ENCODE results near the gene PLA2G4F.

The PLA2G4F gene

GRCh38 chr15:42148808-42149492, 7.5 kb downstream of the PLA2G4F start:
- no peak for TF ChIP-seq CTCF (IDR thresholded peaks at IDR 0.05; ENCODE audit: low read depth, low read length)
- no peak for DNase-seq (ENCODE audit: extremely low read depth, low read depth)

GRCh38 chr15:42147431-42147735, 9.1 kb downstream of the PLA2G4F start:
- no peak for DNase-seq (ENCODE audit: extremely low read depth, low read depth)
- no peak for TF ChIP-seq CTCF (IDR thresholded peaks at IDR 0.05; ENCODE audit: low read depth, low read length)

- no peak for DNase-seq (ENCODE audit: extremely low read depth, low read depth)
- TF ChIP-seq CTCF (IDR thresholded peaks at IDR 0.05; ENCODE audit: low read depth, low read length): no peak
Observed at GRCh38 chr15:42146551-42147430, 9.6 kb downstream of the PLA2G4F start.

- DNase-seq (ENCODE audit: extremely low read depth, low read depth): no peak
- no peak for TF ChIP-seq CTCF (IDR thresholded peaks at IDR 0.05; ENCODE audit: low read depth, low read length)
Observed at GRCh38 chr15:42145546-42146455, 10.6 kb downstream of the PLA2G4F start.

- TF ChIP-seq CTCF (IDR thresholded peaks at IDR 0.05; ENCODE audit: low read depth, low read length): no peak
- DNase-seq (ENCODE audit: extremely low read depth, low read depth): no peak
Observed at GRCh38 chr15:42144841-42145375, 11.5 kb downstream of the PLA2G4F start.

GRCh38 chr15:42143866-42144625, 12.4 kb downstream of the PLA2G4F start:
- TF ChIP-seq CTCF (IDR thresholded peaks at IDR 0.05; ENCODE audit: low read depth, low read length): no peak
- no peak for DNase-seq (ENCODE audit: extremely low read depth, low read depth)
